ENCODE data around the gene ZNF629.

Gene ZNF629

DNA sequence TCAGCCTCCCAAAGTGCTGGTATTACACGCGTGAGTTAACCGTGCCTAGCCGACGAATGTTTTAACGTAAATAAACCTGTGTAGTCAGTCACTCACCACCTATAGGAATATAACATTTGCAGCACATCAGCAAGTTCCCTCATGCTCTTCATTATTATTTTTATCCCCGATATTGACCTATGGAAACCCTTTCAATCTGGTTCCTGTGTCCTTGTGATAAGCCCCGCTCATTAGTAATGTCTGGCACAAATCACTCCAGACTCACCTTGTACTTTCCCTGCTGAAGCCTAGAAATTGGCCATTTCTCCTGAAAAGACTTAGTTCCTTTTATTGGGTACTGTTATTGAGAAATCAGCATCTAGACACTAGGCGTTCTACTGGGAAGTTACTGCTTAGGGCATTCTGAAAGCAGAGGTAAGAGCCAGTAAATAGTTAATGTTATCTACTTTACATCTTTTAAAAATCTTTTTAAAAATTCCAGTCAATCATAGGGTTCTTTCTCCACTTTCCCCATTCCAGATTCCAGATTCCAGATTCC is 40.3 kb downstream of the ZNF629 start:
- no peak for FAIRE-seq

GRCh38 chr16:30745082-30745481 is 41.9 kb downstream of the ZNF629 start:
- no peak for FAIRE-seq

DNA sequence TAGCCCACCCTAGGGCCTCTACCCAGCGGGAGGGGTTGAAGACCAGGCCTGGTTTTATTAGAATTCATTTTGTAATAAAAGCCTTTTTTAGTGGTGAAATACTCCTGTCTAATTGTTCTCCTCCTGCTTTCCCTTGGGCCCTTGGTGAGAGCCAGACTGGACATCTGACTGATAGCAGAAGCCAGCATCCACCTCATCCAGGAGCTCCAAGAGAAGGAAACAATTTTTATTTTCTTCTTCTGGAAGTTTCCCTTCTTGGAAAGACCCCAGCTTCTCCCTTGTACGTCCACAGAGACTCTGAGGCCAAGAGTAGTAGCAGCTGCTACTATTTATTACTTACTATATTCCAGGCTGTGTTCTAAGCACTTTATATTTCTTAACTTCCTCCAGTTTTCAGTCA is 42.8 kb downstream of the ZNF629 start:
- no peak for FAIRE-seq

GRCh38 chr16:30743716-30744115 is 43.3 kb downstream of the ZNF629 start:
- no peak for FAIRE-seq

DNA sequence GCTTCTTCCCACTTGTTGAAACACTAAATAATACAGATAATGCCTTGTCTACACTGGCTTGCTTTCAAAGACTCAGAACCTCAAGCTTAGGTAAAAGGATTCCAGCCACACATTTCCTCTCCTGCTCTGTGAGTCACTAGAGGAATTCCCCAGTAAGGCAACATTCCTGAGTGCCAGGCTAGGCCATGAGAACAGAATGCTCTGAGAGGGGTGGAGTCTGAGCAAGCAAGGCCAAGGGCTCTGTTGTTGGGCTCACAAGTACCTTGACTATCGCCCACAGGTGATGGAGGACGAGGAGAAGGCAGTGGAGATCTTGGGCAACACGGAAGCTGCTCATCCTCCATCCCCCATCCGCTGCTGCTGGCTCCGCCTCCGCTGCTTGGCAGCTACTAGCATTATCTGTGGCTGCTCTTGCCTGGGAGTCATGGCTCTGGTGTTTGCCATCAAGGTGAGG is 45.5 kb downstream of the ZNF629 start:
- no peak for FAIRE-seq

- FAIRE-seq = no peak
These were observed 46.4 kb downstream of the ZNF629 start for GRCh38 chr16:30740364-30741251.

DNA sequence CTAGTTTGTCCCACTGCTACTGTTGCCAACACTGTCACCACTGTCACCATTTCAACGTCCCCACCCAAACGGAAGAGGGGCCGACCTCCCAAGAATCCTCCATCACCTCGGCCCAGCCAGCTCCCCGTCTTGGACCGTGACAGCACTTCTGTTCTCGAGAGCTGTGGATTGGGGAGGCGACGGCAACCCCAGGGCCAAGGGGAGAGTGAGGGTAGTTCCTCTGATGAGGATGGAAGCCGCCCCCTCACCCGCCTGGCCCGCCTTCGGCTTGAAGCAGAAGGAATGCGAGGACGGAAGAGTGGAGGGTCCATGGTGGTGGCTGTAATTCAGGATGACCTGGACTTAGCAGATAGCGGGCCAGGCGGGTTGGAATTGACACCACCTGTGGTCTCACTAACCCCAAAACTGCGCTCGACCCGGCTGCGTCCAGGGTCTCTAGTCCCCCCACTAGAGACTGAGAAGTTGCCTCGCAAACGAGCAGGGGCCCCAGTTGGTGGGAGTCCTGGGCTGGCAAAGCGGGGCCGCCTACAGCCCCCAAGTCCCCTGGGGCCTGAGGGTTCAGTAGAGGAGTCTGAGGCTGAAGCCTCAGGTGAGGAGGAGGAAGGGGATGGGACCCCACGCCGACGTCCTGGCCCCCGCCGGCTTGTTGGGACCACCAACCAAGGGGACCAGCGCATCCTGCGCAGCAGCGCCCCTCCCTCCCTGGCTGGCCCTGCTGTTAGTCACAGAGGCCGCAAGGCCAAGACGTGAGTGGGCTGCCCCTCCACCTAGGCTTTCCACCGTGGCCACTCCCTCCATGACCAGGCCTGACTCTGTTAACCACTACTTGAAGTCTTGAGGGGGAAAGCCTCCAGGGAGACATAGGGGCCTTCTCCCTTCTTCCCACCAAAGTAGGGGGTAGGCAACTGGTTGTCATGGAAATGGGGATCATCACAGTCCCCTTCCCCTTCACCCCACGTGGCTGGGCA is 47.7 kb downstream of the ZNF629 start:
- FAIRE-seq = no peak

GRCh38 chr16:30737794-30738648 is 49.0 kb downstream of the ZNF629 start:
- no peak for FAIRE-seq

- FAIRE-seq = no peak
These were observed 49.8 kb downstream of the ZNF629 start for GRCh38 chr16:30736995-30737793.

- no peak for FAIRE-seq
These were observed 55.6 kb downstream of the ZNF629 start for GRCh38 chr16:30731411-30731810.

DNA sequence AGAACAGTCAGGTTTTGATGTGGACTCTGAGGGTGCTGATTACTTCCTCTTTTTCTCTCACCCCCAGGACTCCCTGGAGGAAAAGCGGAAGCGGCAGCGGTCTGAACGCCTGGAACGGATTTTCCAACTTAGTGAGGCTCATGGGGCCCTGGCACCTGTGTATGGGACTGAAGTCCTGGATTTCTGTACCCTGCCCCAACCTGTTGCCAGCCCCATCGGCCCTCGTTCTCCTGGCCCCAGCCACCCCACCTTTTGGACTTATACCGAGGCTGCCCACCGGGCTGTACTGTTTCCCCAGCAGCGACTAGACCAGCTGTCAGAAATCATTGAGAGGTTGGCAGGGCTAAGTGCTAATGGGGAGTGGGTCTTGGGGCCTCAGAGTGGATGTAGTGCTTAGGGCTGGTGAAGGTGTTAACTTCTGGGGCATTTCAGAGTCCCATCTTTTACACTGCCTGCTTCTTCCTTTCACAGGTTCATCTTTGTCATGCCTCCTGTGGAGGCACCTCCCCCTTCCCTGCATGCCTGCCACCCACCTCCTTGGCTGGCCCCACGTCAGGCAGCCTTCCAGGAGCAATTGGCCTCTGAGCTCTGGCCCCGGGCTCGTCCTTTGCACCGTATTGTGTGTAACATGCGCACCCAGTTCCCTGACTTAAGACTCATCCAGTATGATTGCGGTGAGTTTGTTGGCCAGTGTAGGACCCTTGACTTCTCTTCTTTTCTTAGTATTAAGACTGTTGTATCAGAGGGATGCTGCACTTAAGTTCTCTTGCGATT is 57.9 kb downstream of the ZNF629 start:
- no peak for FAIRE-seq

Measured in A204.1 (cell line).